Mesenchymal stem cell (in vitro differentiated cells and primary cell): ENCODE data around the gene ST6GALNAC4.

ENCODE experiments used
- DNase-seq: peaks from one replicate; pipeline ENCODE4 v3.0.0-alpha.2; 2013
- H2AFZ ChIP-seq: one replicate; pipeline ENCODE4 v1.6.1; 2013; ENCODE audit warnings: low read depth, mild to moderate bottlenecking, control low read depth, inconsistent platforms, low read length, moderate library complexity
- H2AK5ac ChIP-seq: 2 replicates; pipeline ENCODE4 v1.6.1; 2013; ENCODE audit warnings: low read length, moderate library complexity, mild to moderate bottlenecking, inconsistent platforms; ENCODE audit not compliant: severe bottlenecking
- H2BK120ac ChIP-seq: one replicate; pipeline ENCODE4 v1.6.1; 2013; ENCODE audit warnings: low read depth, mild to moderate bottlenecking, inconsistent platforms, low read length, moderate library complexity
- H2BK12ac ChIP-seq, 2 experiments: one replicate each; pipeline ENCODE4 v1.6.1; 2013; ENCODE audit warnings: inconsistent platforms in 2 of 2, low read length in 2 of 2, mild to moderate bottlenecking in 2 of 2, moderate library complexity in 2 of 2, control low read depth in 1 of 2
- H2BK15ac ChIP-seq: one replicate; pipeline ENCODE4 v1.6.1; 2013; ENCODE audit warnings: mild to moderate bottlenecking, low read depth, inconsistent platforms; ENCODE audit not compliant: poor library complexity, severe bottlenecking
- H2BK5ac ChIP-seq: 2 replicates; pipeline ENCODE4 v1.6.1; 2013; ENCODE audit warnings: low read depth, mild to moderate bottlenecking, low read length, control low read depth, inconsistent platforms; ENCODE audit not compliant: poor library complexity, severe bottlenecking
- H3K14ac ChIP-seq, 2 experiments: one replicate each; pipeline ENCODE4 v1.6.1; 2013; ENCODE audit warnings: inconsistent platforms in 2 of 2, low read length in 2 of 2, control low read depth in 1 of 2, mild to moderate bottlenecking in 1 of 2, moderate library complexity in 1 of 2
- H3K18ac ChIP-seq, 2 experiments: one replicate each; pipeline ENCODE4 v1.6.1; 2013; ENCODE audit warnings: inconsistent platforms in 2 of 2, low read length in 2 of 2, control low read depth in 1 of 2, low read depth in 1 of 2, mild to moderate bottlenecking in 1 of 2
- H3K23ac ChIP-seq, 2 experiments: one replicate each; pipeline ENCODE4 v1.6.1; 2013; ENCODE audit warnings: inconsistent platforms in 2 of 2, low read length in 2 of 2, mild to moderate bottlenecking in 2 of 2, moderate library complexity in 2 of 2, control low read depth in 1 of 2
- H3K27ac ChIP-seq: 2 replicates; pipeline ENCODE4 v1.5.1; 2013; ENCODE audit warnings: mild to moderate bottlenecking, moderate library complexity, low read length, control low read depth, inconsistent platforms; ENCODE audit not compliant: poor library complexity, severe bottlenecking
- H3K27me3 ChIP-seq, 2 experiments: 2 replicates each; pipeline versions ENCODE4 v1.6.1 to v1.7.0; 2013; ENCODE audit warnings: low read length in 2 of 2, mild to moderate bottlenecking in 2 of 2, moderate library complexity in 2 of 2, control low read depth in 1 of 2, inconsistent platforms in 1 of 2; ENCODE audit not compliant: control insufficient read depth in 1 of 2, insufficient read depth in 1 of 2
- H3K36me3 ChIP-seq, 2 experiments: 2 replicates each; pipeline versions ENCODE4 v1.6.1 to v1.7.0; 2013; ENCODE audit warnings: low read length in 2 of 2, control low read depth in 1 of 2, inconsistent platforms in 1 of 2, low read depth in 1 of 2, mild to moderate bottlenecking in 1 of 2; ENCODE audit not compliant: insufficient read depth in 2 of 2, control insufficient read depth in 1 of 2
- H3K4ac ChIP-seq, 2 experiments: one replicate each; pipeline ENCODE4 v1.6.1; 2013; ENCODE audit warnings: inconsistent platforms in 2 of 2, low read length in 2 of 2, mild to moderate bottlenecking in 2 of 2, moderate library complexity in 2 of 2, control low read depth in 1 of 2, low read depth in 1 of 2
- H3K4me1 ChIP-seq: 2 replicates; pipeline ENCODE4 v1.6.1; 2013; ENCODE audit warnings: low read depth, low read length, control low read depth; ENCODE audit not compliant: control insufficient read depth, insufficient read depth
- H3K4me2 ChIP-seq: 2 replicates; pipeline ENCODE4 v1.6.1; 2013; ENCODE audit warnings: low read length, mild to moderate bottlenecking, inconsistent platforms; ENCODE audit not compliant: poor library complexity, severe bottlenecking
- H3K4me3 ChIP-seq, 2 experiments: 2 replicates each; pipeline versions ENCODE4 v1.5.1 to v1.7.0; 2013; ENCODE audit warnings: low read length in 2 of 2, mild to moderate bottlenecking in 2 of 2, control low read depth in 1 of 2, low read depth in 1 of 2; ENCODE audit not compliant: insufficient read depth in 1 of 2
- H3K79me1 ChIP-seq: replicated peaks from 2 replicates; pipeline ENCODE4 v1.6.1; 2013; ENCODE audit warnings: mild to moderate bottlenecking, control low read depth, low read length, inconsistent platforms; ENCODE audit not compliant: poor library complexity, severe bottlenecking
- H3K9ac ChIP-seq: 2 replicates; pipeline ENCODE4 v1.7.0; 2013; ENCODE audit warnings: mild to moderate bottlenecking, low read length, moderate library complexity
- H3K9me3 ChIP-seq: 2 replicates; pipeline ENCODE4 v1.7.0; 2013; ENCODE audit warnings: mild to moderate bottlenecking, low read length; ENCODE audit not compliant: control insufficient read depth
- H4K8ac ChIP-seq: one replicate; pipeline ENCODE4 v1.6.1; 2013; ENCODE audit warnings: inconsistent platforms, mild to moderate bottlenecking, low read length, moderate library complexity
- H4K91ac ChIP-seq: one replicate; pipeline ENCODE4 v1.6.1; 2013; ENCODE audit warnings: mild to moderate bottlenecking, low read length, inconsistent platforms
- WGBS: methylation state at CpG from one replicate; pipeline ENCODE4 v1.1.7; 2013; ENCODE audit warnings: mixed read lengths; 5-methylcytosine and 5-hydroxymethylcytosine counted together

The ST6GALNAC4 gene

DNA sequence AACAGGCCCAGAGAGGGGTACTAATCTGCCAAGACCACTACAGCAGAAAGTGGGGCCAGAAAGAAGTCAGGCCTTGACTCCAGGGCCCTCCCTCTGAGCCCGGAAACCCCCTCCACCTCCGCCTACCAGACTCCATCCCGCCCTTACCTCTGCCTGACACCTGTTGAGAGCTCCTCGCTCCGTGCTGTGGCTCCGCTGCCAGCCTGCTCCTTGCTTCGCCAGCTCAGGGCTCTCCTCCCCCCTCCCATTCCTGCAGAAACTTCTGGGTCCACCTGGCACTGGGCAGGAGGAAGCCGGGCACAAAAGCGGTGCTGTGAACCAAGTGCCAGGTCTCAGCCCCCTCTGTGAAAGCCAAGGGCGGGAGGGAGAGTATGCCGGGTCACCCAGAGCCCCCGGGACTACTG lies 11.1 kb downstream of the ST6GALNAC4 start:
- H3K27ac ChIP-seq, result no peak overlapping the region
- no peak overlapping the region for H2BK5ac ChIP-seq
- H3K79me1 ChIP-seq, result peaks cover 5% of the 10 kb centered on the region
- H3K9ac ChIP-seq, result peak overlapping the region; percentile 29
- no peak for DNase-seq
- H3K4ac ChIP-seq, result no peak overlapping the region
- no peak overlapping the region for H3K23ac ChIP-seq
- H3K4me1 ChIP-seq, result peaks cover 26% of the 10 kb centered on the region
- H2BK120ac ChIP-seq, result no peak overlapping the region
- H4K8ac ChIP-seq, result no peak overlapping the region
- peak overlapping the region; percentile 9 for H2AK5ac ChIP-seq
- no peak overlapping the region for H3K4me2 ChIP-seq
- H3K4me3 ChIP-seq, result no peak overlapping the region
- peaks cover 24 to 29% of the 10 kb centered on the region in 2 experiments for H3K36me3 ChIP-seq
- no peak overlapping the region for H2BK15ac ChIP-seq
- H3K9me3 ChIP-seq, result no peaks in the 10 kb centered on the region
- 94% methylated on average over 12 of the region's 12 CpGs for WGBS
- no peaks in the 10 kb centered on the region for H3K27me3 ChIP-seq
- no peak overlapping the region for H3K14ac ChIP-seq
- peak overlapping the region in 1 of 2 experiments; percentile 48 for H3K18ac ChIP-seq
- peak overlapping the region; percentile 88 for H4K91ac ChIP-seq
- peak overlapping the region in 1 of 2 experiments; percentile 50 for H2BK12ac ChIP-seq
- H2AFZ ChIP-seq, result no peak overlapping the region

DNA sequence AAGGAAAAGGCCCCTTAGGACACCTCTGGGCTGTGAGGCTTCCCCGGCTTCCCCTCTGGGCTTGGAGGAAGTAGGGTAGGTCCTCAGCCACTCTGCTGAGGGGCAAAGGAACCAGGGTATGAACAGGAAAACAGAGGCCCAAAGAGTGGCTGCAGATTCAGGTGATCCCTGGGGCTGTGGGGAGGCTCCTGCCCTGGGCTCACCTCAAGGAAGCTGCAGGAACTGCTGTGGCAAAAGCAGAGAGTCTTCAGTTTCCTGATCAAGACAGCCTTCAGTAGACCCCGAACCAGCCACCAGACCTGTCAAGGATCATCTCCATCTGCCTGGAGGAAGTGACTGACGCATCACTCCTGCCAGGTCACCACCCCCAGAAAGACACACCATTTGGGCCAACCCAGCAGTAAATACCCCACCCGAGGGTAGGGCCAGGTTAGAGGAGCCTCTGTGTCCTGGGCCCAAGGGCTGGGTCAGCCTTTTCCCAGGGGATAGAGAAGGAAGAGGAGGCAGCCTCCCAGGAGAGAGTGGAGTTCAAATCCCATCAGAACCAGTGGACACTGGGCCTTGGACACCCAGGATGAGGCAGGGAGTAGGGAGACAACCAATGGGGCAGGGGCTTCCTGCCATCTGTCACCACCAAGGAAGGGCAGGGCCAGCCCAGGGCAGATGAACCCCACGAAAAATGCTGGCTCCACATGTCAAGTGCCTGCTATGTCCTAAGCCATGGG lies 11.7 kb downstream of the ST6GALNAC4 start:
- Histone ChIP-seq H3K9ac (peak overlapping the region; percentile 29), H3K27me3 (no peaks in the 10 kb centered on the region), H4K91ac (peak overlapping the region; percentile 88), H2AK5ac (peak overlapping the region; percentile 15), H3K23ac (no peak overlapping the region), H3K79me1 (peaks cover 3% of the 10 kb centered on the region), H3K14ac (no peak overlapping the region), H2BK5ac (no peak overlapping the region), H4K8ac (peak overlapping the region; percentile 66), H3K4me1 (peaks cover 24% of the 10 kb centered on the region), H3K4me3 (no peak overlapping the region), H3K4ac (peak overlapping the region; percentile 29 to 90), H2BK12ac (peak overlapping the region; percentile 50 to 59), H2BK15ac (peak overlapping the region; percentile 60), H2BK120ac (peak overlapping the region; percentile 71), H3K9me3 (no peaks in the 10 kb centered on the region), H3K4me2 (no peak overlapping the region), H3K27ac (no peak overlapping the region), H3K36me3 (peaks cover 21 to 23% of the 10 kb centered on the region in 2 experiments), H3K18ac (peak overlapping the region; percentile 37 to 69), H2AFZ (no peak overlapping the region)
- DNase-seq, result no peak
- WGBS, result 77% methylated on average over 5 of the region's 5 CpGs

DNA sequence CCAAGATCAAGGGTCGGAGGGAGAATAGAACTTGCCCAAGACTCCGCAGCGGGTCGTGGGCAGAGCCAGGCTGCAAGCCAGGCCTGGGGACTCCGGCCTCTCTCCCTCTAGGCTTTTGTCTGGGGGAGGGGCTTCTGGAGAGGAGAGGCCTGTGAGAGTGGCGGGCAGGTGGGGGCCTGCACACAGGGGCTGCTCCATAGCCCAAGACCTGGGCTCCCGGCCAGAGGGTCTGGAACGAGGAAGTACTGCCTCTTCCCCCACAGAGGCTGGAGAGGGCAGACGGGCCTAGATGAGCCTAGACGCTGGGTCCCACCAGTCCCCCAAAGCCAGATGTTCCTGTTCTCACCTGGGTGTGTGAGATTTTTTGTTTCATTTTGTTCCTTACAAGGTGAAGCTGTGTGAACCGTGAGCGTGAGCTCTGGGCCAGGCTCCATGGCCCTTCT lies 12.3 kb downstream of the ST6GALNAC4 start:
- no peaks in the 10 kb centered on the region for H3K9me3 ChIP-seq
- no peak overlapping the region for H2AFZ ChIP-seq
- peak overlapping the region; percentile 66 for H4K91ac ChIP-seq
- H3K27ac ChIP-seq, result no peak overlapping the region
- H2AK5ac ChIP-seq, result peak overlapping the region; percentile 30
- peak overlapping the region; percentile 85 for H4K8ac ChIP-seq
- H3K9ac ChIP-seq, result peak overlapping the region; percentile 70
- no peak overlapping the region for H3K23ac ChIP-seq
- H3K4me3 ChIP-seq, result no peak overlapping the region
- no peaks in the 10 kb centered on the region for H3K27me3 ChIP-seq
- H2BK5ac ChIP-seq, result no peak overlapping the region
- no peak overlapping the region for H3K4me2 ChIP-seq
- 79% methylated on average over 11 of the region's 12 CpGs for WGBS
- H2BK15ac ChIP-seq, result peak overlapping the region; percentile 92
- peaks cover 3% of the 10 kb centered on the region for H3K79me1 ChIP-seq
- H3K36me3 ChIP-seq, result peaks cover 15 to 17% of the 10 kb centered on the region in 2 experiments
- H3K14ac ChIP-seq, result no peak overlapping the region
- H3K4ac ChIP-seq, result peak overlapping the region; percentile 29 to 90
- peaks cover 28% of the 10 kb centered on the region for H3K4me1 ChIP-seq
- peak overlapping the region; percentile 71 for H2BK120ac ChIP-seq
- H2BK12ac ChIP-seq, result peak overlapping the region; percentile 18 to 50
- H3K18ac ChIP-seq, result peak overlapping the region; percentile 69 to 92
- DNase-seq, result no peak
